Central memory CD8-positive, alpha-beta T cell (primary cell): ENCODE results near the gene CENPO.
"Not testable (repeated sequence)": the region's sequence is repeated elsewhere in the genome, so short reads cannot be mapped to it uniquely, and the experiment has no call there.

Experiments used
- ATAC-seq: fragments of 150-1000 bp; cut with Tn5 transposase; replicated peaks from 2 replicates; pipeline ENCODE4 v1.10.0; 2022; ENCODE audit warnings: mild to moderate bottlenecking, moderate FRiP score, moderate number of reproducible peaks; ENCODE audit not compliant: poor library complexity, severe bottlenecking; ENCODE audit errors: extremely low read depth
- DNase-seq, 2 donors: peaks; one replicate each; pipeline ENCODE4 v3.0.0; 2021; ENCODE audit warnings: low spot score in 2 of 2
- H3K27ac Mint-ChIP-seq: one replicate; pipeline ENCODE4 v1.8.0; 2022; ENCODE audit warnings: low read depth, mild to moderate bottlenecking, moderate library complexity, mixed read lengths
- H3K27me3 Mint-ChIP-seq: one replicate; pipeline ENCODE4 v1.8.0; 2022; ENCODE audit warnings: mixed read lengths
- H3K36me3 Mint-ChIP-seq: one replicate; pipeline ENCODE4 v1.8.0; 2022; ENCODE audit warnings: mild to moderate bottlenecking, moderate library complexity, mixed read lengths; ENCODE audit not compliant: insufficient read depth
- H3K4me1 Mint-ChIP-seq: one replicate; pipeline ENCODE4 v1.8.0; 2022; ENCODE audit warnings: mixed read lengths
- H3K4me3 Mint-ChIP-seq: one replicate; pipeline ENCODE4 v1.8.0; 2022; ENCODE audit warnings: mild to moderate bottlenecking, moderate library complexity, mixed read lengths
- H3K9me3 Mint-ChIP-seq: one replicate; pipeline ENCODE4 v1.8.0; 2022; ENCODE audit warnings: mixed read lengths

Gene CENPO

DNA sequence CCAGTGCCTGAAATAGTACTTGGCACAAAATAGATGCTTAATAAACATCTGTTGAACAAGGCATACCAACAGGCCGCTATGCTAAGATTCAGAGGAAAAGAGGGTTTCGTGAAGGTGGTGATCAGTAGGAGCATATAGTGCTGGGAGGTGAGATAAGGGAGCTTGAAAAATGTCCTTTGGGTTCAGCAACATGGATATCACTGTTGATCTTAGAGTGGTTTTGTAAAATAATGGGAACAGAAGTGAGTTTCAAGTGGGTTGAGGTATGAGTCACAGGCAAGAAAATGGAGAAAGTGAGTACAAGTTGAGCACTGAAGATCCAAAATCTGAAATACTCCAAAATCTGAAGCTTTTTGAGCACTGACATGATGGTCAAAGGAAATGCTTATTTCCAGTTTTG is 4.4 kb downstream of the CENPO start:
- peaks cover 8% of the 10 kb centered on the region for H3K4me1 Mint-ChIP-seq
- H3K27ac Mint-ChIP-seq = no peak overlapping the region
- no peak for DNase-seq
- no peaks in the 10 kb centered on the region for H3K27me3 Mint-ChIP-seq
- no peaks in the 10 kb centered on the region for H3K9me3 Mint-ChIP-seq
- peaks cover 9% of the 10 kb centered on the region for H3K36me3 Mint-ChIP-seq
- no peak overlapping the region for H3K4me3 Mint-ChIP-seq
- no peak for ATAC-seq

DNA sequence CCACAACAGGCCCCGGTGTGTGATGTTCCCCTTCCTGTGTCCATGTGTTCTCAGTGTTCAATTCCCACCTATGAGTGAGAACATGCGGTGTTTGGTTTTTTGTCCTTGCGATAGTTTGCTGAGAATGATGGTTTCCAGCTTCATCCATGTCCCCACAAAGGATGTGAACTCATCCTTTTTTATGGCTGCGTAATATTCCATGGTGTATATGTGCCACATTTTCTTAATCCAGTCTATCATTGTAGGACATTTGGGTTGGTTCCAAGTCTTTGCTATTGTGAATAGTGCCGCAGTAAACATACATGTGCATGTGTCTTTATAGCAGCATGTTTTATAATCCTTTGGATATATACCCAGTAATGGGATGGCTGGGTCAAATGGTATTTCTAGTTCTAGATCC is 7.3 kb downstream of the CENPO start:
- not testable (repeated sequence) for H3K27me3 Mint-ChIP-seq, H3K4me3 Mint-ChIP-seq, ATAC-seq, DNase-seq, H3K36me3 Mint-ChIP-seq, H3K27ac Mint-ChIP-seq, H3K9me3 Mint-ChIP-seq
- H3K4me1 Mint-ChIP-seq = peaks cover 11% of the 10 kb centered on the region

DNA sequence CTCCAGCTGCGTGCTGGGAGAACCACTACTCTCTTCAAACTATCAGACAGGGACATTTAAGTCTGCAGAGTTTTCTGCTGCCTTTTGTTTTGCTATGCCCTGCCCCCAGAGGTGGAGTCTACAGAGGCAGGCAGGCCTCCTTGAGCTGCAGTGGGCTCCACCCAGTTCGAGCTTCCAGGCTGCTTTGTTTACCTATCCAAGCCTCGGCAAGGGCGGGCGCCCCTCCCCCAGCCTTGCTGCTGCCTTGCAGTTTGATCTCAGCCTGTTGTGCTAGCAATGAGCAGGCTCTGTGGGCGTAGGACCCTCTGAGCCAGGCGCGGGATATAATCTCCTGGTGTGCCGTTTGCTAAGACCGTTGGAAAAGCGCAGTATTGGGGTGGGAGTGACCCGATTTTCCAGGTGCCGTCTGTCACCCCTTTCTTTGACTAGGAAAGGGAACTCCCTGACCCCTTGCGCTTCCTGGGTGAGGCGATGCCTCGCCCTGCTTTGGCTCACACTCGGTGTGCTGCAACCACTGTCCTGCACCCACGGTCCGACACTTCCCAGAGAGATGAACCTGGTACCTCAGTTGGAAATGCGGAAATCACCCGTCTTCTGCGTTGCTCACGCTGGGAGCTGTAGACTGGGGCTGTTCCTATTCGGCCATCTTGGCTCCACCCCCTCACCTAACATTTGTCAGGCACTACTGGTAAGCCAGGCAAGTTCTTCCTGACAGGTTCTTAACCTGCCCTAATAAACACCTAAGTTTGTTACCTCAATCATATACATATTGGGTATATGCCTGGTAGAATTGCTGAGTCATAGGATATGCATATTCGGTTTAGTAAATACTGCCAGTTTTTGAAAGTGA is 12.8 kb downstream of the CENPO start:
- not testable (repeated sequence) for DNase-seq, H3K4me3 Mint-ChIP-seq, H3K27me3 Mint-ChIP-seq, H3K9me3 Mint-ChIP-seq, ATAC-seq, H3K27ac Mint-ChIP-seq, H3K36me3 Mint-ChIP-seq
- peaks cover 30% of the 10 kb centered on the region for H3K4me1 Mint-ChIP-seq

DNA sequence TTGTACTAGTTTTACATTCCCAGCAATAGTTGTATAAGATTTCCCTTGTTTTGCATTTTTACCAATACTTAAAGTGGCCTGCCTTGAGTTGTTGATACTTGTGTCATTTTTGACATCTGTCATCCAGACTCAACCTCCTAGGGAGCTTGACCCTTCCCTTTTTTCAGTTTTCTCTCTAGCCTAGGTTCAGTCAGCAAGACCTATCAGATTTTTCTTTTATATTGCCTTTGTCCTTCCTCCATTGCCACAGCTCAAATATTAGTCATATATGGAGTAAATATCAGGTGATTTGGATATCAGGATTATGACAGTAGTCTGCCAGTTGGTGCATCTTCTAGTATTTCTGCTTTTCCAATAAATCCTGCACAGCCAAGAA is 13.4 kb downstream of the CENPO start:
- DNase-seq (no peak), ATAC-seq (no peak)
- Mint-ChIP-seq H3K4me3 (no peak overlapping the region), H3K27ac (peak overlapping the region; percentile 82), H3K36me3 (peaks cover 4% of the 10 kb centered on the region), H3K4me1 (peaks cover 30% of the 10 kb centered on the region), H3K27me3 (no peaks in the 10 kb centered on the region), H3K9me3 (no peaks in the 10 kb centered on the region)

GRCh38 chr2:24809316-24810007 is 16.2 kb downstream of the CENPO start:
- DNase-seq (no peak), ATAC-seq (no peak)
- Mint-ChIP-seq H3K4me1 (peaks cover 18% of the 10 kb centered on the region), H3K9me3 (no peaks in the 10 kb centered on the region), H3K4me3 (peak overlapping the region; percentile 71), H3K27ac (peak overlapping the region; percentile 85), H3K27me3 (no peaks in the 10 kb centered on the region), H3K36me3 (peaks cover 4% of the 10 kb centered on the region)

GRCh38 chr2:24813691-24814137 is 20.5 kb downstream of the CENPO start:
- peaks cover 7% of the 10 kb centered on the region for H3K4me1 Mint-ChIP-seq
- H3K36me3 Mint-ChIP-seq = peaks cover 16% of the 10 kb centered on the region
- H3K27ac Mint-ChIP-seq = no peak overlapping the region
- H3K4me3 Mint-ChIP-seq = no peak overlapping the region
- no peaks in the 10 kb centered on the region for H3K9me3 Mint-ChIP-seq
- no peaks in the 10 kb centered on the region for H3K27me3 Mint-ChIP-seq
- ATAC-seq (no peak), DNase-seq (no peak)

DNA sequence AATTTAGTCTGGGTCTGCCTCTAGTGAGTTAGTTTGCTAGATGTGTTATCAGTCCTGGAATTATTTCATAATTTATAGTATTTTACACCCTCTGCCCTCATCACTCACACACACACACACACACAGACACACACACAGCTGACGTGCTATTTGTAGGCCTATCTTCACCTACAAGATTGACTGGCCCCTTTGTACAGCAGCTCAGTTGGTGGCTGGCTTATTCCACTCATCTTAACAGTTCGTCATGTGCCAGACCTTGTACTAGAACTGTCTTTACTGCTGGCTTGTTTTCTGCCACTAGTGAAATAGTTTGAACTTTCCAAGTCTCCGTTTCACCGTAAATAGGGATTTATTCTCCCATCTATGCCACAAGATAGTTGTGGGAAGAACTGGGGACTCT is 21.3 kb downstream of the CENPO start:
- no peak for ATAC-seq
- no peaks in the 10 kb centered on the region for H3K27me3 Mint-ChIP-seq
- H3K36me3 Mint-ChIP-seq = peaks cover 16% of the 10 kb centered on the region
- DNase-seq = no peak
- H3K27ac Mint-ChIP-seq = no peak overlapping the region
- no peak overlapping the region for H3K4me3 Mint-ChIP-seq
- H3K4me1 Mint-ChIP-seq = no peaks in the 10 kb centered on the region
- H3K9me3 Mint-ChIP-seq = no peaks in the 10 kb centered on the region

GRCh38 chr2:24815171-24815570 is 21.9 kb downstream of the CENPO start:
- H3K36me3 Mint-ChIP-seq = peaks cover 19% of the 10 kb centered on the region
- no peaks in the 10 kb centered on the region for H3K9me3 Mint-ChIP-seq
- no peak for ATAC-seq
- H3K4me1 Mint-ChIP-seq = no peaks in the 10 kb centered on the region
- H3K27me3 Mint-ChIP-seq = no peaks in the 10 kb centered on the region
- no peak for DNase-seq
- no peak overlapping the region for H3K4me3 Mint-ChIP-seq
- no peak overlapping the region for H3K27ac Mint-ChIP-seq

- Mint-ChIP-seq H3K4me3 (no peak overlapping the region), H3K27ac (no peak overlapping the region), H3K9me3 (no peaks in the 10 kb centered on the region), H3K4me1 (no peaks in the 10 kb centered on the region), H3K27me3 (no peaks in the 10 kb centered on the region), H3K36me3 (peaks cover 21% of the 10 kb centered on the region)
- no peak for DNase-seq
- ATAC-seq = no peak
Measured at GRCh38 chr2:24816404-24816803, 23.2 kb downstream of the CENPO start.

DNA sequence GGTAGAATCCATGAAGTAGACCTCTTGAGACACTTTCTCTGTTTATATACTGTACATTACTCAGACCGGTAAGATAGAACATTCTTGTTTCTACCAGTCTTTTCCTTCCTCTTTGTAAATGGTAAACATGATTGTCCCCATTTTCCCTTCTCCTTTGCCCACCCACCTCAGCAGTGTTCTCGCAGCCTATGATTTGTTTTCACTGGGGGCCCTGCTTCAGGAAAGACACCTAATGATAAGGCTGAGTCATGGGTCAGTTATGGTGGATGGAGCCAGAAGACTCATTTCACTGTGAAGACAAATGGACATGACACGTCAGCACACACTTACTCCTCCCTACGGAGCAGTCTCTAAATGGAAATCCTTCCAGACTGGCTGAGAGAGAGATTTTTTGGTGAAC is 23.7 kb downstream of the CENPO start:
- ATAC-seq = no peak
- Mint-ChIP-seq H3K27me3 (no peaks in the 10 kb centered on the region), H3K36me3 (peaks cover 23% of the 10 kb centered on the region), H3K27ac (no peak overlapping the region), H3K4me1 (no peaks in the 10 kb centered on the region), H3K9me3 (no peaks in the 10 kb centered on the region), H3K4me3 (no peak overlapping the region)
- DNase-seq = no peak

GRCh38 chr2:24818721-24819167 is 25.5 kb downstream of the CENPO start:
- no peaks in the 10 kb centered on the region for H3K27me3 Mint-ChIP-seq
- H3K4me1 Mint-ChIP-seq = no peaks in the 10 kb centered on the region
- H3K36me3 Mint-ChIP-seq = peaks cover 27% of the 10 kb centered on the region
- ATAC-seq = no peak
- H3K9me3 Mint-ChIP-seq = no peaks in the 10 kb centered on the region
- no peak for DNase-seq
- H3K4me3 Mint-ChIP-seq = no peak overlapping the region
- peak overlapping the region; percentile 37 for H3K27ac Mint-ChIP-seq

DNA sequence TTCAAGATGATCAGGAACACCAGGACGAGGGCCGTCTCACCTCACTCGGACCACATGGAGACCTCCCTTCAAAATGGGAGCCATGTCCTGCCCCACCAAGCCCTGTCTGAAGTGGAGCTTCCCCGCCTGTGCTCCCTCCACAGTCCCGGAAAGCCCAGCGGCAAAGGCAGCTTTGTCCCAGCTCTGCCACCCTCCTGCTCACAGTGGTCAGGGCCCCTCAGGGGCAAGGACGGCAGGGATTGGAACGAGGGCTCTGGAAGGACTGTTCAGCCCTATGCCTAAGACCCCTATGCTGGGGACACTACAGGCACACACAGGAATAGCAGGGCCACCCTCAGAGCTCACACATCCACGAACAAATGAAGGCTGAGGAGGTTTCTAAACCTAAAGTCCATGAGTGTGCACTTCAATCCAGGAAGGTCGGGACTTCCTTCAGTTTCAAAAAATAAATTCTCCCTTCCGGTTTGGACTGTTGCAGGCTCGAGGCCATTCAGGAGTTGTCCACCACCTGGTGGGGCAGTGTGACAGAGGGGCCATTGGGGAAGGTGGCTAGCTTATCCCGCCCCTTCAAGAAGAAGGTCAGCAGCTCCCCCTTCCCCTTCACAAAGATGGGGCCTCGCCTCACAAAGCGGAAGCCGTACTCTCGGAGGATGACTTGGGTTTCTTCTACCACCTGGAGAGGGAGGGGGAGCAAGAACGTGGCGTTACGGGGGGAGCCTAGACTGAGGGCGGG is 26.4 kb downstream of the CENPO start:
- H3K27ac Mint-ChIP-seq = no peak overlapping the region
- H3K27me3 Mint-ChIP-seq = no peaks in the 10 kb centered on the region
- no peaks in the 10 kb centered on the region for H3K4me1 Mint-ChIP-seq
- DNase-seq (no peak), ATAC-seq (no peak)
- no peak overlapping the region for H3K4me3 Mint-ChIP-seq
- H3K9me3 Mint-ChIP-seq = no peaks in the 10 kb centered on the region
- H3K36me3 Mint-ChIP-seq = peaks cover 29% of the 10 kb centered on the region
